DND-41 (cell line): ENCODE measurements around the gene SMURF2.

Source experiments
- ATAC-seq: fragments of 200-7000 bp; cut with Tn5 transposase; 3 replicates; pipeline ENCODE4 v1.9.1; 2021; ENCODE audit warnings: low read depth; ENCODE audit not compliant: insufficient read depth
- DNase-seq: peaks from one replicate; pipeline ENCODE4 v3.0.0-alpha.2; 2020
- H2AFZ ChIP-seq: 2 replicates; pipeline ENCODE4 v1.6.0; 2012; ENCODE audit warnings: low read depth, low read length
- H3K27ac ChIP-seq: 2 replicates; pipeline ENCODE4 v1.5.1; 2012; ENCODE audit warnings: low read length, inconsistent platforms
- H3K27me3 ChIP-seq: fragments of 200-600 bp; sonication (generic); 2 replicates; pipeline ENCODE4 v1.6.0; 2012; ENCODE audit warnings: low read length, mild to moderate bottlenecking, inconsistent platforms; ENCODE audit not compliant: insufficient read depth, poor library complexity
- H3K36me3 ChIP-seq: 2 replicates; pipeline ENCODE4 v1.5.1; 2012; ENCODE audit warnings: low read length, inconsistent platforms; ENCODE audit not compliant: insufficient read depth
- H3K4me1 ChIP-seq: 2 replicates; pipeline ENCODE4 v1.5.1; 2012; ENCODE audit warnings: mild to moderate bottlenecking, low read length; ENCODE audit not compliant: insufficient read depth
- H3K4me2 ChIP-seq: 2 replicates; pipeline ENCODE4 v1.6.0; 2012; ENCODE audit warnings: mild to moderate bottlenecking, moderate library complexity, low read length, inconsistent platforms; ENCODE audit not compliant: insufficient read depth
- H3K4me3 ChIP-seq, 2 experiments: fragments of 200-600 bp in 1 of 2; shearing (Covaris generic) in 1 of 2; 2 replicates each; pipeline ENCODE4 v1.5.1; 2012 to 2016; ENCODE audit warnings: inconsistent platforms in 2 of 2, low read length in 2 of 2, mild to moderate bottlenecking in 2 of 2, low read depth in 1 of 2, moderate library complexity in 1 of 2
- H3K79me2 ChIP-seq: 2 replicates; pipeline ENCODE4 v1.6.0; 2012; ENCODE audit warnings: low read length, inconsistent platforms; ENCODE audit not compliant: insufficient read depth
- H3K9ac ChIP-seq: 2 replicates; pipeline ENCODE4 v1.6.0; 2012; ENCODE audit warnings: low read depth, mild to moderate bottlenecking, inconsistent platforms, low read length, moderate library complexity
- H3K9me3 ChIP-seq: 2 replicates; pipeline ENCODE4 v1.5.1; 2012; ENCODE audit warnings: low read length, moderate library complexity, mild to moderate bottlenecking, inconsistent platforms; ENCODE audit not compliant: insufficient read depth, severe bottlenecking
- H4K20me1 ChIP-seq: 2 replicates; pipeline ENCODE4 v1.6.0; 2012; ENCODE audit warnings: low read length; ENCODE audit not compliant: insufficient read depth
- CTCF ChIP-seq: IDR thresholded peaks from 2 replicates; pipeline ENCODE4 v1.5.1; 2012; ENCODE audit warnings: borderline replicate concordance, low read length, moderate library complexity, mild to moderate bottlenecking; ENCODE audit not compliant: poor library complexity, severe bottlenecking; ENCODE audit errors: extremely low read depth
- EZH2 ChIP-seq: IDR thresholded peaks from 3 replicates; pipeline ENCODE4 v1.6.1; 2012; ENCODE audit warnings: borderline replicate concordance, low read depth, mild to moderate bottlenecking, moderate library complexity, low read length, inconsistent platforms; ENCODE audit not compliant: severe bottlenecking

Gene SMURF2

GRCh38 chr17:64500487-64500859 is 161.6 kb downstream of the SMURF2 start:
- ATAC-seq = no peak
- Histone ChIP-seq H3K4me2 (peak overlapping the region; percentile 77), H3K9ac (no peak overlapping the region), H3K4me3 (no peak overlapping the region; a peak in 1 of 4 replicates), H3K27ac (no peak overlapping the region), H2AFZ (no peak overlapping the region), H4K20me1 (peaks cover 70% of the 10 kb centered on the region), H3K79me2 (peaks cover 76% of the 10 kb centered on the region), H3K27me3 (no peaks in the 10 kb centered on the region), H3K36me3 (peaks cover 71% of the 10 kb centered on the region), H3K4me1 (peaks cover 88% of the 10 kb centered on the region), H3K9me3 (no peaks in the 10 kb centered on the region)
- no peak for DNase-seq
- TF ChIP-seq EZH2 (no peak), CTCF (no peak)

- Histone ChIP-seq H2AFZ (no peak overlapping the region), H3K27ac (no peak overlapping the region), H3K36me3 (peaks cover 67% of the 10 kb centered on the region), H3K9ac (no peak overlapping the region), H4K20me1 (peaks cover 66% of the 10 kb centered on the region), H3K79me2 (peaks cover 76% of the 10 kb centered on the region), H3K27me3 (no peaks in the 10 kb centered on the region), H3K4me3 (no peak overlapping the region; a peak in 1 of 4 replicates), H3K9me3 (no peaks in the 10 kb centered on the region), H3K4me1 (peaks cover 92% of the 10 kb centered on the region), H3K4me2 (peak overlapping the region; percentile 77)
- DNase-seq (no peak), ATAC-seq (no peak)
- TF ChIP-seq CTCF (no peak), EZH2 (no peak)
Measured at GRCh38 chr17:64499805-64500486, 162.2 kb downstream of the SMURF2 start.

- ATAC-seq (no peak), DNase-seq (no peak)
- H3K9ac ChIP-seq = peak overlapping the region; percentile 72
- H3K4me3 ChIP-seq = peak overlapping the region in 1 of 2 experiments; percentile 71; a peak in 1 of 4 replicates
- H3K27me3 ChIP-seq = no peaks in the 10 kb centered on the region
- peak overlapping the region; percentile 77 for H3K4me2 ChIP-seq
- no peaks in the 10 kb centered on the region for H3K9me3 ChIP-seq
- H3K36me3 ChIP-seq = peaks cover 53% of the 10 kb centered on the region
- no peak overlapping the region for H2AFZ ChIP-seq
- H3K27ac ChIP-seq = 0 out of 2 replicates have a peak overlapping the region, but pooled peaks have one; percentile 16
- peaks cover 74% of the 10 kb centered on the region for H3K79me2 ChIP-seq
- peaks cover 92% of the 10 kb centered on the region for H3K4me1 ChIP-seq
- no peak for TF ChIP-seq EZH2
- no peak for TF ChIP-seq CTCF
- H4K20me1 ChIP-seq = peaks cover 53% of the 10 kb centered on the region
Measured at GRCh38 chr17:64498308-64499203, 163.6 kb downstream of the SMURF2 start.
